ENCODE results near the gene FGD2.
"Not testable (repeated sequence)": the region's sequence is repeated elsewhere in the genome, so short reads cannot be mapped to it uniquely, and the experiment has no call there.

FGD2 gene

DNA sequence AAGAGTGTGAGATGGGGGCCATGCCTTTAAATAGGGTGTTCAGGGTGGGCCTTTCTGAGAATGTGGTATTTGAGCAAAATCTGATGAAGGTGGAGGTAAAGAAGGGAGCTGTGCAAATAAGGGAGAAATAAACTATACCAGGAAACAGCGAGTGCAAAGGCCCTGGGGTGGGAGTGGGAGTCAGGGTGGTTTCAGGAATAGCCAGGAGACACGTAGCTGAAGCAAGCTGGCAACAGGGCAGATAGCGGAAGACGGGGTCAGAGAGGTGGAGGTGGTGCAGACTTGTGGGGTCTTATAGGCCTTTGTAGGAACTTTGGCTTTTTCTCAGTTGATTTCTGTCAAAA lies 51.6 kb downstream of the FGD2 start:
- Histone ChIP-seq H3K9me3 (ENCODE audit: control insufficient read depth, insufficient read depth, low read length) (no peaks in the 10 kb centered on the region), H3K4me1 (ENCODE audit: control insufficient read depth, low read length) (peaks cover 1% of the 10 kb centered on the region), H3K4me3 (ENCODE audit: low read length) (no peak overlapping the region), H4K20me1 (ENCODE audit: control insufficient read depth, insufficient read depth, low read depth, low read length) (no peaks in the 10 kb centered on the region), H3F3A (ENCODE audit: control insufficient read depth, insufficient read depth) (no peaks in the 10 kb centered on the region), H3K27me3 (ENCODE audit: control insufficient read depth, low read length) (no peaks in the 10 kb centered on the region), H3K79me2 (ENCODE audit: control insufficient read depth, low read length) (no peaks in the 10 kb centered on the region), H3K4me2 (ENCODE audit: low read length) (no peak overlapping the region), H3K36me3 (ENCODE audit: control insufficient read depth, low read length) (no peaks in the 10 kb centered on the region), H3K9me2 (replicated peaks; ENCODE audit: control insufficient read depth, low read length) (no peaks in the 10 kb centered on the region), H3K27ac (ENCODE audit: low read depth, low read length) (no peak overlapping the region)
- TF ChIP-seq CTCF (IDR thresholded peaks at IDR 0.05; ENCODE audit: low read depth, low read length, poor library complexity, severe bottlenecking) (no peak), EZH2phosphoT487 (IDR thresholded peaks at IDR 0.05; ENCODE audit: borderline replicate concordance, low read length) (no peak)

- no peaks in the 10 kb centered on the region for H3K9me3 ChIP-seq (ENCODE audit: control insufficient read depth, insufficient read depth, low read length)
- no peaks in the 10 kb centered on the region for H3K9me2 ChIP-seq (replicated peaks; ENCODE audit: control insufficient read depth, low read length)
- H3K36me3 ChIP-seq (ENCODE audit: control insufficient read depth, low read length): no peaks in the 10 kb centered on the region
- TF ChIP-seq CTCF (IDR thresholded peaks at IDR 0.05; ENCODE audit: low read depth, low read length, poor library complexity, severe bottlenecking) (no peak), EZH2phosphoT487 (IDR thresholded peaks at IDR 0.05; ENCODE audit: borderline replicate concordance, low read length) (no peak)
- no peaks in the 10 kb centered on the region for H3K4me1 ChIP-seq (ENCODE audit: control insufficient read depth, low read length)
- H3K79me2 ChIP-seq (ENCODE audit: control insufficient read depth, low read length): no peaks in the 10 kb centered on the region
- no peak overlapping the region for H3K4me3 ChIP-seq (ENCODE audit: low read length)
- no peaks in the 10 kb centered on the region for H3K27me3 ChIP-seq (ENCODE audit: control insufficient read depth, low read length)
- H3F3A ChIP-seq (ENCODE audit: control insufficient read depth, insufficient read depth): no peaks in the 10 kb centered on the region
- no peak overlapping the region for H3K4me2 ChIP-seq (ENCODE audit: low read length)
- H4K20me1 ChIP-seq (ENCODE audit: control insufficient read depth, insufficient read depth, low read depth, low read length): no peaks in the 10 kb centered on the region
- no peak overlapping the region for H3K27ac ChIP-seq (ENCODE audit: low read depth, low read length)
These were observed 52.2 kb downstream of the FGD2 start for GRCh38 chr6:37057678-37058077.

- Histone ChIP-seq H3K9me2 (replicated peaks; ENCODE audit: control insufficient read depth, low read length) (no peaks in the 10 kb centered on the region), H3K4me1 (ENCODE audit: control insufficient read depth, low read length) (no peaks in the 10 kb centered on the region), H3K4me2 (ENCODE audit: low read length) (no peak overlapping the region), H3K27me3 (ENCODE audit: control insufficient read depth, low read length) (no peaks in the 10 kb centered on the region), H3K79me2 (ENCODE audit: control insufficient read depth, low read length) (no peaks in the 10 kb centered on the region), H3K9me3 (ENCODE audit: control insufficient read depth, insufficient read depth, low read length) (no peaks in the 10 kb centered on the region), H3K36me3 (ENCODE audit: control insufficient read depth, low read length) (no peaks in the 10 kb centered on the region), H3F3A (ENCODE audit: control insufficient read depth, insufficient read depth) (no peaks in the 10 kb centered on the region), H4K20me1 (ENCODE audit: control insufficient read depth, insufficient read depth, low read depth, low read length) (no peaks in the 10 kb centered on the region), H3K27ac (ENCODE audit: low read depth, low read length) (no peak overlapping the region), H3K4me3 (ENCODE audit: low read length) (no peak overlapping the region)
- TF ChIP-seq EZH2phosphoT487 (IDR thresholded peaks at IDR 0.05; ENCODE audit: borderline replicate concordance, low read length) (no peak), CTCF (IDR thresholded peaks at IDR 0.05; ENCODE audit: low read depth, low read length, poor library complexity, severe bottlenecking) (no peak)
These were observed 52.7 kb downstream of the FGD2 start for GRCh38 chr6:37058084-37058586.

- not testable (repeated sequence) for H3F3A ChIP-seq (ENCODE audit: control insufficient read depth, insufficient read depth); H3K36me3 ChIP-seq (ENCODE audit: control insufficient read depth, low read length); H4K20me1 ChIP-seq (ENCODE audit: control insufficient read depth, insufficient read depth, low read depth, low read length); H3K9me3 ChIP-seq (ENCODE audit: control insufficient read depth, insufficient read depth, low read length); H3K4me3 ChIP-seq (ENCODE audit: low read length); H3K4me2 ChIP-seq (ENCODE audit: low read length); H3K79me2 ChIP-seq (ENCODE audit: control insufficient read depth, low read length); H3K27me3 ChIP-seq (ENCODE audit: control insufficient read depth, low read length); H3K27ac ChIP-seq (ENCODE audit: low read depth, low read length); H3K4me1 ChIP-seq (ENCODE audit: control insufficient read depth, low read length); H3K9me2 ChIP-seq (replicated peaks; ENCODE audit: control insufficient read depth, low read length)
These were observed 53.5 kb downstream of the FGD2 start for GRCh38 chr6:37058984-37059343.
